ENCODE data around the gene SRP19. TPM values are rescaled to one million over a fixed set of nuclear protein-coding genes. Genes with fewer than 3 reads are reported as not detected.

SRP19 gene
- polyA plus RNA-seq, 3 donors: 18.6 to 87.4 (median 71.9) TPM

DNA sequence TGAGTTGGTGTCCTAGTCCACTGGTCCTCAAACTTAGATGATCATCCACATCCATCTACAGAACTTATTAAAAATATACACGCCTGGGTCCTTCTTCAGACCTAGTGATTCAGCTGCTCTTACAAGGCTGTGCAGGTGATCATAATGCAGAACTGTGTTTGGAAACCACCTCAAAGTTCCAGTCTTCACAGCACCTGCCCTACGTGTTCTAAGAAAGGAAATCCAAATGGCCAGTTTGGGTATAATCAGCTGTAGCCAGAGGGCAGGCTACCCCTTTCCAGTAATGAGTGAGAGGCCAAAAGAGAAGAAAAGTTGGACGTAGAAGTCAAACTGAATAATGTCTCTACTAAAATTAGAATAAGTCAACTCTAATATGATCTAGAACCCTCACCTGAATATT lies 45.5 kb downstream of the SRP19 start:
- H3K4me2 ChIP-seq (replicated peaks; ENCODE audit: extremely low read depth, low read length, poor library complexity, severe bottlenecking): no peak overlapping the region
- no peak overlapping the region for H3K4me3 ChIP-seq (replicated peaks in 1 of 3; ENCODE audit: low read depth in 2 of 3, low read length in 3 of 3)
- H3K36me3 Mint-ChIP-seq: peaks cover 43 to 72% of the 10 kb centered on the region in 2 donors
- H3K27ac Mint-ChIP-seq: peak overlapping the region in 4 of 7 donors; percentile 40 to 86 (median 52)
- H3K27me3 Mint-ChIP-seq (ENCODE audit: low read depth in 3 of 3): no peaks in the 10 kb centered on the region
- peaks cover 3 to 13% of the 10 kb centered on the region in 2 donors for H3K4me1 ChIP-seq (ENCODE audit: control insufficient read depth in 1 of 2, insufficient read depth in 2 of 2, low read length in 2 of 2)
- peak overlapping the region in 1 of 2 donors; percentile 64 for H3K27ac ChIP-seq (ENCODE audit: low read depth in 1 of 2, low read length in 2 of 2)
- 100% methylated on average over 1 of the region's 3 CpGs for WGBS (ENCODE audit: insufficient coverage)
- no peaks in the 10 kb centered on the region for H3K27me3 ChIP-seq (ENCODE audit: control insufficient read depth in 2 of 2, insufficient read depth in 2 of 2, low read length in 2 of 2)
- H3K9me3 ChIP-seq (replicated peaks in 1 of 2; ENCODE audit: control insufficient read depth in 1 of 2, insufficient read depth in 1 of 2, low read length in 2 of 2): no peaks in the 10 kb centered on the region
- peaks cover 95% of the 10 kb centered on the region for H3K79me2 ChIP-seq (ENCODE audit: insufficient read depth, low read length)
- peaks cover 53 to 86% of the 10 kb centered on the region in 2 donors for H3K36me3 ChIP-seq (replicated peaks in 1 of 2; ENCODE audit: control insufficient read depth in 1 of 2, insufficient read depth in 2 of 2, low read length in 2 of 2)
- TF ChIP-seq, protein P1, sequence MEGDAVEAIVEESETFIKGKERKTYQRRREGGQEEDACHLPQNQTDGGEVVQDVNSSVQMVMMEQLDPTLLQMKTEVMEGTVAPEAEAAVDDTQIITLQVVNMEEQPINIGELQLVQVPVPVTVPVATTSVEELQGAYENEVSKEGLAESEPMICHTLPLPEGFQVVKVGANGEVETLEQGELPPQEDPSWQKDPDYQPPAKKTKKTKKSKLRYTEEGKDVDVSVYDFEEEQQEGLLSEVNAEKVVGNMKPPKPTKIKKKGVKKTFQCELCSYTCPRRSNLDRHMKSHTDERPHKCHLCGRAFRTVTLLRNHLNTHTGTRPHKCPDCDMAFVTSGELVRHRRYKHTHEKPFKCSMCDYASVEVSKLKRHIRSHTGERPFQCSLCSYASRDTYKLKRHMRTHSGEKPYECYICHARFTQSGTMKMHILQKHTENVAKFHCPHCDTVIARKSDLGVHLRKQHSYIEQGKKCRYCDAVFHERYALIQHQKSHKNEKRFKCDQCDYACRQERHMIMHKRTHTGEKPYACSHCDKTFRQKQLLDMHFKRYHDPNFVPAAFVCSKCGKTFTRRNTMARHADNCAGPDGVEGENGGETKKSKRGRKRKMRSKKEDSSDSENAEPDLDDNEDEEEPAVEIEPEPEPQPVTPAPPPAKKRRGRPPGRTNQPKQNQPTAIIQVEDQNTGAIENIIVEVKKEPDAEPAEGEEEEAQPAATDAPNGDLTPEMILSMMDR (IDR thresholded peaks at IDR 0.05): no peak
- H2AFZ ChIP-seq (ENCODE audit: insufficient read depth, low read depth, low read length, poor library complexity, severe bottlenecking): no peak overlapping the region
- peaks cover 100% of the 10 kb centered on the region for H4K20me1 ChIP-seq (ENCODE audit: insufficient read depth, low read length)
- no peaks in the 10 kb centered on the region for H3K9me3 Mint-ChIP-seq
- DNase-seq: no peak
- no peak overlapping the region for H3K4me3 Mint-ChIP-seq
- intact Hi-C loops (cut with micrococcal nuclease): no loop called here
- no peak overlapping the region for H3K9ac ChIP-seq (ENCODE audit: insufficient read depth, low read length, poor library complexity, severe bottlenecking)
- peaks cover 20% of the 10 kb centered on the region for H3K4me1 Mint-ChIP-seq

DNA sequence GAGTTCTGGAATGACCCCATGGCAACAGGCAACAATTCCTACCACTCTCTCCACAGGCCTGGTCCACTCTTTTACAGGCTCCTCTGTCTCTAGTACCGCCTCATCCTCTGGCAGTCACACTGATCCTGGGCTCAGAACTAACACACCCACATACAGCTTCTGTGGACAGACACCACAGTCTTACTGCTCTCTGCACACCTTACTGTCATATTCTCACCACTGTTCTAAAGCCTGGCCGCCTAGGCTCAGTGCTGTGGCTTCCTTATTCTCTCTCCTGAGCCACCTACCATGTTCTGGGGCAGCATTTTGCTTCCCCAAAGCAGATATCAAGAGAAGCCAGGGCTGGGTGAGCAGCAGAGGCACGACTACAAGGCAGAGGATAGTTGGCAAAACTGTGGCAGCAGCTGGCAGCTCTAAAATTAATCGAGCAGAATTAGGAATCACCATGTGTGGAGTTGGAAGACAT lies 46.1 kb downstream of the SRP19 start:
- TF ChIP-seq, protein P1 (IDR thresholded peaks at IDR 0.05): no peak
- Mint-ChIP-seq H3K4me1 (peaks cover 20% of the 10 kb centered on the region), H3K9me3 (no peaks in the 10 kb centered on the region), H3K27ac (peak overlapping the region in 6 of 7 donors; percentile 28 to 86 (median 48)), H3K4me3 (no peak overlapping the region), H3K36me3 (peaks cover 40 to 72% of the 10 kb centered on the region in 2 donors), H3K27me3 (ENCODE audit: low read depth in 3 of 3) (no peaks in the 10 kb centered on the region)
- intact Hi-C loops (cut with micrococcal nuclease): no loop called here
- no peak overlapping the region for H3K4me2 ChIP-seq (replicated peaks; ENCODE audit: extremely low read depth, low read length, poor library complexity, severe bottlenecking)
- no peaks in the 10 kb centered on the region for H3K27me3 ChIP-seq (ENCODE audit: control insufficient read depth in 2 of 2, insufficient read depth in 2 of 2, low read length in 2 of 2)
- H3K36me3 ChIP-seq (replicated peaks in 1 of 2; ENCODE audit: control insufficient read depth in 1 of 2, insufficient read depth in 2 of 2, low read length in 2 of 2): peaks cover 48 to 86% of the 10 kb centered on the region in 2 donors
- H3K79me2 ChIP-seq (ENCODE audit: insufficient read depth, low read length): peaks cover 96% of the 10 kb centered on the region
- peak overlapping the region in 1 of 2 donors; percentile 64 for H3K27ac ChIP-seq (ENCODE audit: low read depth in 1 of 2, low read length in 2 of 2)
- H3K9me3 ChIP-seq (replicated peaks in 1 of 2; ENCODE audit: control insufficient read depth in 1 of 2, insufficient read depth in 1 of 2, low read length in 2 of 2): no peaks in the 10 kb centered on the region
- WGBS (ENCODE audit: insufficient coverage): 83% methylated on average over 2 of the region's 4 CpGs
- no peak overlapping the region for H3K4me3 ChIP-seq (replicated peaks in 1 of 3; ENCODE audit: low read depth in 2 of 3, low read length in 3 of 3)
- H2AFZ ChIP-seq (ENCODE audit: insufficient read depth, low read depth, low read length, poor library complexity, severe bottlenecking): no peak overlapping the region
- H3K4me1 ChIP-seq (ENCODE audit: control insufficient read depth in 1 of 2, insufficient read depth in 2 of 2, low read length in 2 of 2): peaks cover 3 to 13% of the 10 kb centered on the region in 2 donors
- H4K20me1 ChIP-seq (ENCODE audit: insufficient read depth, low read length): peaks cover 100% of the 10 kb centered on the region
- no peak for DNase-seq
- H3K9ac ChIP-seq (ENCODE audit: insufficient read depth, low read length, poor library complexity, severe bottlenecking): no peak overlapping the region

All from CD14-positive monocyte (primary cell).